Measurements from ENCODE around the gene OGFOD3. TPM values are rescaled to one million over a fixed set of nuclear protein-coding genes. Genes with fewer than 3 reads are reported as not detected.

OGFOD3 gene
- total and polyA plus RNA-seq, 2 experiments from 2014 or later = 25.7 to 30.5 TPM

DNA sequence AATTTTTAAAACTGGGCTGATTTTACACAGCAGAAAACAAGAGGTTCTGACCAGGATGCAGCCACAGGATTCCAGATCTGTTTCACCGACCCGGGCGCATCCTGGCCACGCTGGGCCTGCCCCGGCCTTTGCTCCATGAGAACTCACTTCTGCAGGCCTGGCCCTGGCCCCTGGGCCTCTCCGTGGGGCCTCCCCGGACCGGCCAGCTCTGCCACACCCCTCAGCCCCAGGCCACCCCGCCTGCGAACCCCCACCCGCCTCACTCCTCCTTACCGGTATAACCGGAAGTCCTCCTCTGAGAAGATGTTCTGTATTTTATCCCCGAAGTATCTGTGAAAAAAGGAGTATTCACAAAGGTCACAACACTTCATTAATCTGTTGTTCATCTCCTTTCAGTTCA, 13.3 kb downstream of the OGFOD3 start:
- no peak overlapping the region for H2AFZ ChIP-seq
- no peak overlapping the region for H3K4me3 ChIP-seq
- no peak for TF ChIP-seq EZH2 (IDR thresholded peaks at IDR 0.05; ENCODE audit: borderline replicate concordance)
- no peak for TF ChIP-seq EZH2phosphoT487 (IDR thresholded peaks at IDR 0.05; ENCODE audit: low read depth, severe bottlenecking, unreplicated experiment)
- TF ChIP-seq, protein P1, sequence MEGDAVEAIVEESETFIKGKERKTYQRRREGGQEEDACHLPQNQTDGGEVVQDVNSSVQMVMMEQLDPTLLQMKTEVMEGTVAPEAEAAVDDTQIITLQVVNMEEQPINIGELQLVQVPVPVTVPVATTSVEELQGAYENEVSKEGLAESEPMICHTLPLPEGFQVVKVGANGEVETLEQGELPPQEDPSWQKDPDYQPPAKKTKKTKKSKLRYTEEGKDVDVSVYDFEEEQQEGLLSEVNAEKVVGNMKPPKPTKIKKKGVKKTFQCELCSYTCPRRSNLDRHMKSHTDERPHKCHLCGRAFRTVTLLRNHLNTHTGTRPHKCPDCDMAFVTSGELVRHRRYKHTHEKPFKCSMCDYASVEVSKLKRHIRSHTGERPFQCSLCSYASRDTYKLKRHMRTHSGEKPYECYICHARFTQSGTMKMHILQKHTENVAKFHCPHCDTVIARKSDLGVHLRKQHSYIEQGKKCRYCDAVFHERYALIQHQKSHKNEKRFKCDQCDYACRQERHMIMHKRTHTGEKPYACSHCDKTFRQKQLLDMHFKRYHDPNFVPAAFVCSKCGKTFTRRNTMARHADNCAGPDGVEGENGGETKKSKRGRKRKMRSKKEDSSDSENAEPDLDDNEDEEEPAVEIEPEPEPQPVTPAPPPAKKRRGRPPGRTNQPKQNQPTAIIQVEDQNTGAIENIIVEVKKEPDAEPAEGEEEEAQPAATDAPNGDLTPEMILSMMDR (IDR thresholded peaks at IDR 0.05; ENCODE audit: poor library complexity) = no peak
- no peaks in the 10 kb centered on the region for H3K27me3 ChIP-seq
- no peak overlapping the region for H3K27ac ChIP-seq
- no peaks in the 10 kb centered on the region for H4K20me1 ChIP-seq (ENCODE audit: insufficient read depth, poor library complexity, severe bottlenecking)
- H3K9me3 ChIP-seq (ENCODE audit: low read depth) = no peaks in the 10 kb centered on the region
- H3K9me2 ChIP-seq (replicated peaks; ENCODE audit: insufficient read depth) = no peaks in the 10 kb centered on the region
- 92% methylated on average over 12 of the region's 14 CpGs for WGBS (ENCODE audit: low lambda C conversion rate, missing lambda C conversion rate)
- peaks cover 9% of the 10 kb centered on the region for H3K4me1 ChIP-seq (ENCODE audit: insufficient read depth)
- no peaks in the 10 kb centered on the region for H3K36me3 ChIP-seq (replicated peaks; ENCODE audit: insufficient read depth, low read depth)
- H3K4me2 ChIP-seq = no peak overlapping the region
- H3K79me2 ChIP-seq = no peaks in the 10 kb centered on the region
- no peak for DNase-seq (ENCODE audit: low spot score)

DNA sequence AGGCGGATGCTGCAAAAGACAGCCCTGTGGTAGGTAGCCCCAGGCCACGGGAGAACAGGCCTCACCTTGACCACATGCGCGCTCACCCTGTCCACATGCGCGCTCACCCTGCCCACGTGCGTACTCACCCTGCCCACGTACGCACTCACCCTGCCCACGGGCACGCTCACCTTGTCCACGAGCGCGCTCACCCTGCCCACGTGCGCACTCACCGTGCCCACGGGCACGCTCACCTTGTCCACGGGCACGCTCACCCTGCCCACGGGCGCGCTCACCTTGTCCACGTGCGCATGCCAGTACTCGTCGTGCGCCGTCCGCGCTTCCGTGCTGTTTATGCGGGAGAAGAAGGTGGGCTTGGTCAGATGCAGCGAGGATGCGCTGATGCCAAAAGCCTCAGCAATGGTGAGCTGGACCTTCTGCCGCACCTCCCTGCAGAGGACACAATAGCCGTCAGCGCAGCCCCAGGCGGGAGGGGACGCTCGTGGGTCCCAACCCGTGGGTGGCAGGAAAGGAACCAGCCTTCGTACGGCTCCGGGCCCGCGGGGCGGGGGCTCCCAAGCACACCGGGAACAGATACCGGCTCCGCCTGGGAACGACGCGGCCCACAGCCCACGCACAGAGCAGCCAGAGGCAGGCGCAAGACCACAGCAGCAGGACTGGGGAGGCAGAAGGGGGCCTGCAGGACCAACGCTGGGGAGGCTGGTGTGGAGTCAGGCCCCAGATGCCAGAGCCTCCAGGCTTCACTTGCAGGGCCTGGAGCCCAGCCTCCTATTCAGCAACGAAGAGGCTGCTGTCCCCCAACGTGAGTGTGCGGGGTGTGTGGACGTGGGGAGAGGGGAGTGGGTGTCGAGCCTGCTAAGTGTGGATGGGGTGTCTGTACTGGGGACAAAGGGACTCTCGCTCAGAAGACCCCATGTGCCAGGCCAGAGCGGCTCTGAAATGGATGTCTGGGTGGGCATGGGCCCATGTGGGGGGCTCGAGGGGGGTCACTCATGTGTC, 14.4 kb downstream of the OGFOD3 start:
- H3K9me3 ChIP-seq (ENCODE audit: low read depth) = no peaks in the 10 kb centered on the region
- H3K4me1 ChIP-seq (ENCODE audit: insufficient read depth) = peaks cover 16% of the 10 kb centered on the region
- no peak overlapping the region for H3K4me2 ChIP-seq
- H4K20me1 ChIP-seq (ENCODE audit: insufficient read depth, poor library complexity, severe bottlenecking) = no peaks in the 10 kb centered on the region
- H3K79me2 ChIP-seq = no peaks in the 10 kb centered on the region
- no peak overlapping the region for H3K4me3 ChIP-seq
- no peaks in the 10 kb centered on the region for H3K36me3 ChIP-seq (replicated peaks; ENCODE audit: insufficient read depth, low read depth)
- no peak for DNase-seq (ENCODE audit: low spot score)
- H3K9me2 ChIP-seq (replicated peaks; ENCODE audit: insufficient read depth) = no peaks in the 10 kb centered on the region
- no peak overlapping the region for H2AFZ ChIP-seq
- 98% methylated on average over 44 of the region's 67 CpGs for WGBS (ENCODE audit: low lambda C conversion rate, missing lambda C conversion rate)
- no peaks in the 10 kb centered on the region for H3K27me3 ChIP-seq
- H3K27ac ChIP-seq = no peak overlapping the region
- TF ChIP-seq EZH2phosphoT487 (IDR thresholded peaks at IDR 0.05; ENCODE audit: low read depth, severe bottlenecking, unreplicated experiment) = no peak
- TF ChIP-seq, protein P1 (IDR thresholded peaks at IDR 0.05; ENCODE audit: poor library complexity) = no peak
- no peak for TF ChIP-seq EZH2 (IDR thresholded peaks at IDR 0.05; ENCODE audit: borderline replicate concordance)

DNA sequence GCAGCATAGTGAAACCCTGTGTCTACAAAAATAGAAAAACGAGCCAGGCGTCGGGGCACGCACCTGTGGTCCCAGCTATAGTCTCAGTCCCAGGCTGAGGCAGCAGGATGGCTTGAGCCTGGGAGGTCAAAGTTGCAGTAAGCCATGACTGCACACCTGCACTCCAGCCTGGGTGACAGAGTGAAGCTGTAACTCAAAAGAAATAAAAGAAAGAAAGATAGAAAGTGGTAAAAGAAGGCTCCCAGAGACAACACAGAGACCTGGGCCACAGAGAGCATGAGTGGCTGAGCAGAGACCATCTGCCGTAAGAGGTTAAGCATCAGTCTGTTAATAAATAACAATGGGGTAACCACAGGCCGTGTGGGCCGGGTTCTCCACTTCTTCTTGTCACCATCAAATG, 15.5 kb downstream of the OGFOD3 start:
- TF ChIP-seq EZH2 (IDR thresholded peaks at IDR 0.05; ENCODE audit: borderline replicate concordance) (no peak), EZH2phosphoT487 (IDR thresholded peaks at IDR 0.05; ENCODE audit: low read depth, severe bottlenecking, unreplicated experiment) (no peak)
- TF ChIP-seq, protein P1 (IDR thresholded peaks at IDR 0.05; ENCODE audit: poor library complexity) = no peak
- Histone ChIP-seq H3K9me2 (replicated peaks; ENCODE audit: insufficient read depth) (no peaks in the 10 kb centered on the region), H3K4me1 (ENCODE audit: insufficient read depth) (peaks cover 16% of the 10 kb centered on the region), H4K20me1 (ENCODE audit: insufficient read depth, poor library complexity, severe bottlenecking) (no peaks in the 10 kb centered on the region), H3K27ac (no peak overlapping the region), H3K27me3 (no peaks in the 10 kb centered on the region), H3K79me2 (no peaks in the 10 kb centered on the region), H3K4me2 (no peak overlapping the region), H3K4me3 (no peak overlapping the region), H3K36me3 (replicated peaks; ENCODE audit: insufficient read depth, low read depth) (no peaks in the 10 kb centered on the region), H3K9me3 (ENCODE audit: low read depth) (no peaks in the 10 kb centered on the region), H2AFZ (no peak overlapping the region)
- no peak for DNase-seq (ENCODE audit: low spot score)
- WGBS (ENCODE audit: low lambda C conversion rate, missing lambda C conversion rate) = 89% methylated on average over 7 of the region's 7 CpGs

Data from hepatocyte (in vitro differentiated cells).